Body of pancreas (tissue), 4 donors: ENCODE data around the gene TTLL11. TPM values are rescaled to one million over a fixed set of nuclear protein-coding genes. Genes with fewer than 3 reads are reported as not detected.
"Not testable (repeated sequence)": the region's sequence is repeated elsewhere in the genome, so short reads cannot be mapped to it uniquely, and the experiment has no call there.

Source experiments
- ATAC-seq: fragments of 150-250 bp; one replicate; pipeline ENCODE4 v1.9.1; 2016
- DNase-seq, 4 donors: peaks; one replicate each; pipeline ENCODE4 v3.0.0-alpha.2; 2019
- H3K27ac ChIP-seq, 4 donors: fragments of 200-600 bp; sonication (generic); 1 replicate in 3 of 4; 2 replicates in 1 of 4; pipeline versions ENCODE4 v1.5.1 to v1.6.1; 2016 to 2019; ENCODE audit warnings: mild to moderate bottlenecking in 1 of 4, mixed read lengths in 1 of 4, moderate library complexity in 1 of 4
- H3K27me3 ChIP-seq, 2 donors: fragments of 200-600 bp; sonication (generic); one replicate each; pipeline ENCODE4 v1.6.0; 2016; ENCODE audit warnings: mild to moderate bottlenecking in 1 of 2
- H3K36me3 ChIP-seq, 2 donors: fragments of 200-600 bp; sonication (generic); replicated peaks in 1 of 2; 2 replicates each; pipeline ENCODE4 v1.5.1; 2016; ENCODE audit warnings: low read depth in 2 of 2; ENCODE audit not compliant: insufficient read depth in 1 of 2
- H3K4me1 ChIP-seq: fragments of 200-600 bp; sonication (generic); one replicate; pipeline ENCODE4 v1.6.0; 2016
- H3K4me3 ChIP-seq, 2 donors: fragments of 200-600 bp; sonication (generic); 1 replicate in 1 of 2; 2 replicates in 1 of 2; pipeline ENCODE4 v1.5.1; 2016 to 2019
- H3K9me3 ChIP-seq, 3 donors: fragments of 200-600 bp; sonication (generic); 1 replicate in 2 of 3; 2 replicates in 1 of 3; pipeline ENCODE4 v1.5.1; 2016
- CTCF ChIP-seq, 7 experiments: fragments of 450-650 bp in 4 of 7; fragments of 200-600 bp in 3 of 7; sonication (generic) in 3 of 7; IDR thresholded peaks; one replicate each; pipeline ENCODE4 v1.5.1; 2016 to 2019; ENCODE audit warnings: antibody characterized with exemption in 7 of 7
- POLR2A ChIP-seq, 3 donors: fragments of 450-650 bp; IDR thresholded peaks; one replicate each; pipeline ENCODE4 v1.6.1; 2016; ENCODE audit warnings: antibody characterized with exemption in 3 of 3, mild to moderate bottlenecking in 2 of 3
- WGBS, 2 donors: methylation state at CpG; one replicate each; pipeline ENCODE4 v1.1.5; 2017; 5-methylcytosine and 5-hydroxymethylcytosine counted together
- intact Hi-C: fragments of 100-400 bp; cut with DNase I; formaldehyde crosslinking; loops from one replicate; pipeline ENCODE4 v1.15.1; 2023
- total RNA-seq, 2 donors: library from RNA; depleted of rRNA; stranded (reverse); fragments of >200 nt; gene quantifications; one replicate each; pipeline ENCODE4 v1.1.0, GENCODE V29; 2016

The TTLL11 gene
- total RNA-seq, 2 donors from 2014 or later, result 14.5 to 16.8 TPM

- H3K27ac ChIP-seq, result no peak overlapping the region
- TF ChIP-seq POLR2A (IDR thresholded peaks at IDR 0.05) (no peak), CTCF (IDR thresholded peaks at IDR 0.05) (no peak)
- DNase-seq (no peak), ATAC-seq (no peak)
- WGBS, 2 donors, result 87 to 90% methylated on average over 4 of the region's 4 CpGs
- intact Hi-C loops, result no loop called here
- H3K36me3 ChIP-seq, result no peaks in the 10 kb centered on the region
- no peak overlapping the region for H3K4me3 ChIP-seq
- H3K27me3 ChIP-seq, result no peaks in the 10 kb centered on the region
- peaks cover 0 to 5% (median 0%) of the 10 kb centered on the region in 3 donors for H3K9me3 ChIP-seq
- peaks cover 3% of the 10 kb centered on the region for H3K4me1 ChIP-seq
Measured at GRCh38 chr9:122076117-122076516, 17.0 kb downstream of the TTLL11 start.

GRCh38 chr9:122075135-122076030 is 17.7 kb downstream of the TTLL11 start:
- intact Hi-C loops, result no loop called here
- TF ChIP-seq POLR2A (IDR thresholded peaks at IDR 0.05), result no peak
- TF ChIP-seq CTCF (IDR thresholded peaks at IDR 0.05), result no peak
- Histone ChIP-seq H3K27ac (no peak overlapping the region), H3K27me3 (no peaks in the 10 kb centered on the region), H3K4me3 (no peak overlapping the region), H3K36me3 (no peaks in the 10 kb centered on the region), H3K4me1 (no peaks in the 10 kb centered on the region), H3K9me3 (peaks cover 0 to 5% (median 0%) of the 10 kb centered on the region in 3 donors)
- 80 to 89% methylated on average over 5 of the region's 5 CpGs for WGBS, 2 donors
- ATAC-seq (no peak), DNase-seq (no peak)

GRCh38 chr9:122071715-122072114 is 21.4 kb downstream of the TTLL11 start:
- WGBS, 2 donors, result 89 to 94% methylated on average over 3 of the region's 3 CpGs
- Histone ChIP-seq H3K27ac (no peak overlapping the region), H3K4me1 (peaks cover 4% of the 10 kb centered on the region), H3K4me3 (no peak overlapping the region), H3K9me3 (no peaks in the 10 kb centered on the region), H3K36me3 (no peaks in the 10 kb centered on the region), H3K27me3 (no peaks in the 10 kb centered on the region)
- ATAC-seq (no peak), DNase-seq (no peak)
- intact Hi-C loops, result no loop called here
- TF ChIP-seq POLR2A (IDR thresholded peaks at IDR 0.05) (no peak), CTCF (IDR thresholded peaks at IDR 0.05) (no peak)

GRCh38 chr9:122070728-122071515 is 22.2 kb downstream of the TTLL11 start:
- 87 to 89% methylated on average over 15 of the region's 15 CpGs for WGBS, 2 donors
- peaks cover 12% of the 10 kb centered on the region for H3K4me1 ChIP-seq
- DNase-seq, result no peak

GRCh38 chr9:122066680-122067079 is 26.4 kb downstream of the TTLL11 start:
- intact Hi-C loops, H3K36me3 ChIP-seq, ATAC-seq, DNase-seq, H3K27me3 ChIP-seq, H3K4me3 ChIP-seq, H3K9me3 ChIP-seq: not testable (repeated sequence)
- WGBS, 2 donors, result 29 to 47% methylated on average over 1 of the region's 1 CpG
- H3K4me1 ChIP-seq, result peaks cover 21% of the 10 kb centered on the region
- H3K27ac ChIP-seq, result peak overlapping the region in 1 of 4 donors; percentile 37

More at GRCh38 chr9:122070728-122071515, 22.2 kb downstream of the TTLL11 start:
- intact Hi-C loops, result no loop called here
- no peak overlapping the region for H3K27ac ChIP-seq
- no peak overlapping the region for H3K4me3 ChIP-seq
- no peaks in the 10 kb centered on the region for H3K27me3 ChIP-seq
- TF ChIP-seq POLR2A (IDR thresholded peaks at IDR 0.05), result no peak
- TF ChIP-seq CTCF (IDR thresholded peaks at IDR 0.05), result no peak
- ATAC-seq, result no peak
- no peaks in the 10 kb centered on the region for H3K36me3 ChIP-seq
- H3K9me3 ChIP-seq, result no peaks in the 10 kb centered on the region
